CD4-positive, alpha-beta T cell (primary cell): Measurements from ENCODE around the gene AGAP1. TPM values are rescaled to one million over a fixed set of nuclear protein-coding genes. Genes with fewer than 3 reads are reported as not detected.

Experiments used
- ATAC-seq: fragments of 200-7000 bp; cut with Tn5 transposase; one replicate; pipeline ENCODE4 v1.10.0; 2022; ENCODE audit warnings: mild to moderate bottlenecking; ENCODE audit not compliant: poor library complexity
- CTCF ChIA-PET: fragments of 350-600 bp; sonication (Branson Sonifier 250); formaldehyde crosslinking; loops from one replicate; lab custom pipeline; 2021; ENCODE audit warnings: antibody characterized with exemption, inconsistent platforms; lab: Charles Lee
- POLR2A ChIA-PET: fragments of 350-600 bp; sonication (Branson Sonifier 250); formaldehyde crosslinking; loops from one replicate; lab custom pipeline; 2021; ENCODE audit warnings: antibody characterized with exemption, inconsistent platforms; lab: Charles Lee
- DNase-seq, 14 experiments: peaks; one replicate each; pipeline ENCODE4 v3.0.0-alpha.2; 2013 to 2020; ENCODE audit warnings: mixed read lengths in 2 of 14
- H3K27ac ChIP-seq, 2 donors: one replicate each; pipeline versions ENCODE4 v1.5.1 to v1.7.0; 2013; ENCODE audit warnings: low read length in 2 of 2, low read depth in 1 of 2, mild to moderate bottlenecking in 1 of 2
- H3K27me3 ChIP-seq, 2 experiments: 1 replicate in 1 of 2; 2 replicates in 1 of 2; pipeline versions ENCODE4 v1.6.1 to v1.7.0; 2013; ENCODE audit warnings: low read length in 2 of 2, control low read depth in 1 of 2, mild to moderate bottlenecking in 1 of 2, moderate library complexity in 1 of 2; ENCODE audit not compliant: insufficient read depth in 2 of 2, control insufficient read depth in 1 of 2
- H3K36me3 ChIP-seq: one replicate; pipeline ENCODE4 v1.6.1; 2013; ENCODE audit warnings: low read length, control low read depth; ENCODE audit not compliant: insufficient read depth
- H3K4me1 ChIP-seq: one replicate; pipeline ENCODE4 v1.6.1; 2013; ENCODE audit warnings: low read length, control low read depth; ENCODE audit not compliant: insufficient read depth
- H3K4me3 ChIP-seq: one replicate; pipeline ENCODE4 v1.5.1; 2013; ENCODE audit warnings: mild to moderate bottlenecking, low read length, moderate library complexity
- H3K9me3 ChIP-seq, 2 experiments: 1 replicate in 1 of 2; 2 replicates in 1 of 2; pipeline versions ENCODE4 v1.6.1 to v1.7.0; 2013; ENCODE audit warnings: low read length in 2 of 2, mild to moderate bottlenecking in 2 of 2, control low read depth in 1 of 2, moderate library complexity in 1 of 2; ENCODE audit not compliant: control insufficient read depth in 1 of 2, insufficient read depth in 1 of 2
- H3K27ac Mint-ChIP-seq: one replicate; pipeline ENCODE4 v1.8.0; 2020; ENCODE audit warnings: mixed read lengths
- H3K27me3 Mint-ChIP-seq: one replicate; pipeline ENCODE4 v1.8.0; 2021; ENCODE audit warnings: mixed read lengths
- H3K36me3 Mint-ChIP-seq: one replicate; pipeline ENCODE4 v1.8.0; 2021; ENCODE audit warnings: low read depth, mixed read lengths
- H3K4me1 Mint-ChIP-seq: one replicate; pipeline ENCODE4 v1.8.0; 2021; ENCODE audit warnings: low read depth, mixed read lengths
- H3K4me3 Mint-ChIP-seq: one replicate; pipeline ENCODE4 v1.8.0; 2020; ENCODE audit warnings: mild to moderate bottlenecking, mixed read lengths
- H3K9me3 Mint-ChIP-seq: one replicate; pipeline ENCODE4 v1.8.0; 2020; ENCODE audit warnings: mixed read lengths
- intact Hi-C, 2 experiments: fragments of 100-400 bp; cut with DNase I in 1 of 2; cut with micrococcal nuclease in 1 of 2; formaldehyde crosslinking; loops; one replicate each; pipeline versions ENCODE4 v1.15.1 to v1.9.0; 2023 to 2025; cut with DNase I, micrococcal nuclease
- total RNA-seq, 174 experiments: library from RNA in 2 of 174; stranded (reverse) in 2 of 174; gene quantifications; one replicate each; pipeline ENCODE4 v1.2.3 and lab custom pipeline; 2021 to 2026
- TF ChIP-seq, protein P1 (sequence below): fragments of 200-600 bp; IDR thresholded peaks from one replicate; pipeline ENCODE4 v1.8.0; 2022; ENCODE audit warnings: antibody characterized with exemption, mild to moderate bottlenecking

AGAP1 gene
- total RNA-seq, 2 experiments from 2014 or later: 2.6 to 3.1 TPM

DNA sequence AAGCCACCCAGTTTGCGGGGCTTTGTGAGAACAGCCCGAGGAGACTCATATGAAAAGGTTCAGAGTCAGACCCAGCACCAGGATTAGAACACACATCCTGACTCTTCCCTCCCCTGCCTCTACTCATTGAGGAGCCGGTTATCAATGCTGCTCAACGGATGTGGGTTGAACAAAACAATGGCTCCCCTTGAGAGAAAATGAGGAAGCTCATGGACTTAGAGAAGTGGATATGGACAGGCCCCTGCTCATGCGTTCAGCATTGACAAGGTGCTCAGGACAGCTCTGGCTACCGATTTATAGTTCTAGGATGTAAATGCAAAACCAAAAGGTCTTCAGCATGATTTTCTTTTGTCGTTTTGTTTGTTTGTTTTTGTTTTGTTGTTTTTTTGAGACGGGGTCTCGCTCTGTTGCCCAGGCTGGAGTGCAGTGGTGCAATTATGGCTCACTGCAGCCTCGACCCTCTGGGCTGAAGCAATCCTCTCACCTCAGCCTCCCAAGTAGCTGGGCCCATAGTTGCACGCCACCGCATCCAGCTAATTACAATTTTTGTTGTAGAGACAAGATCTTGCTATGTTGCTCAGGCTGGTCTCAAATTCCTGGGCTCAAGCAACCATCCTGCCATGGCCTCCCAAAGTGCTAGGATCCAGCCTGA is 32.0 kb upstream of the AGAP1 start:
- no peaks in the 10 kb centered on the region for H3K4me1 ChIP-seq
- Mint-ChIP-seq H3K36me3 (no peaks in the 10 kb centered on the region), H3K27me3 (peaks cover 37% of the 10 kb centered on the region), H3K9me3 (no peaks in the 10 kb centered on the region), H3K27ac (no peak overlapping the region), H3K4me1 (no peaks in the 10 kb centered on the region), H3K4me3 (no peak overlapping the region)
- ChIA-PET CTCF (no interaction called here), POLR2A (no interaction called here)
- DNase-seq (no peak), ATAC-seq (no peak)
- TF ChIP-seq, protein P1, sequence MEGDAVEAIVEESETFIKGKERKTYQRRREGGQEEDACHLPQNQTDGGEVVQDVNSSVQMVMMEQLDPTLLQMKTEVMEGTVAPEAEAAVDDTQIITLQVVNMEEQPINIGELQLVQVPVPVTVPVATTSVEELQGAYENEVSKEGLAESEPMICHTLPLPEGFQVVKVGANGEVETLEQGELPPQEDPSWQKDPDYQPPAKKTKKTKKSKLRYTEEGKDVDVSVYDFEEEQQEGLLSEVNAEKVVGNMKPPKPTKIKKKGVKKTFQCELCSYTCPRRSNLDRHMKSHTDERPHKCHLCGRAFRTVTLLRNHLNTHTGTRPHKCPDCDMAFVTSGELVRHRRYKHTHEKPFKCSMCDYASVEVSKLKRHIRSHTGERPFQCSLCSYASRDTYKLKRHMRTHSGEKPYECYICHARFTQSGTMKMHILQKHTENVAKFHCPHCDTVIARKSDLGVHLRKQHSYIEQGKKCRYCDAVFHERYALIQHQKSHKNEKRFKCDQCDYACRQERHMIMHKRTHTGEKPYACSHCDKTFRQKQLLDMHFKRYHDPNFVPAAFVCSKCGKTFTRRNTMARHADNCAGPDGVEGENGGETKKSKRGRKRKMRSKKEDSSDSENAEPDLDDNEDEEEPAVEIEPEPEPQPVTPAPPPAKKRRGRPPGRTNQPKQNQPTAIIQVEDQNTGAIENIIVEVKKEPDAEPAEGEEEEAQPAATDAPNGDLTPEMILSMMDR: no peak
- no peaks in the 10 kb centered on the region for H3K36me3 ChIP-seq
- intact Hi-C loops: no loop called here
- H3K9me3 ChIP-seq: peaks cover 0 to 4% of the 10 kb centered on the region in 2 experiments
- H3K4me3 ChIP-seq: no peak overlapping the region
- peaks cover 0 to 16% of the 10 kb centered on the region in 2 experiments for H3K27me3 ChIP-seq
- no peak overlapping the region for H3K27ac ChIP-seq

DNA sequence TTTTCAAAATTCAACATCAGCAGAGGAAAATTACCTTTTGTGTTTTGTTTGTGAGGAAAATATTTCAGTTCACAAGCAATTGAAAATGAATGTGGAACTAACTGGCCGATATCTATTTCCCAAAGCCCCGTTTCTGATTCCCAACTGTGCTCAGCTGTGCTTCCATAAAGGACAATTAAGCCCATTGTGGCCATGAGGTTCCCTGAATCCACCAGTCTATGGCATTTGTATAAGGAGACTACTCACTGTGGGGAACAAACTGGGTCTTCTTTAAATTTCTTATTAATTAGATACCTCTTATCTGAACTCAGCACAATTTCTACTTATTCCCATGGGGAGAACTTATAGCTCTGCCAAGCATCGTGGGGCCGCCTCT is 31.4 kb upstream of the AGAP1 start:
- intact Hi-C loops: no loop called here
- Histone ChIP-seq H3K27me3 (peaks cover 0 to 16% of the 10 kb centered on the region in 2 experiments), H3K36me3 (no peaks in the 10 kb centered on the region), H3K9me3 (peaks cover 0 to 4% of the 10 kb centered on the region in 2 experiments), H3K4me3 (no peak overlapping the region), H3K27ac (no peak overlapping the region), H3K4me1 (no peaks in the 10 kb centered on the region)
- Mint-ChIP-seq H3K4me1 (no peaks in the 10 kb centered on the region), H3K27me3 (peaks cover 36% of the 10 kb centered on the region), H3K9me3 (no peaks in the 10 kb centered on the region), H3K4me3 (no peak overlapping the region), H3K36me3 (no peaks in the 10 kb centered on the region), H3K27ac (no peak overlapping the region)
- DNase-seq (no peak), ATAC-seq (no peak)
- CTCF ChIA-PET: no interaction called here
- TF ChIP-seq, protein P1: no peak
- POLR2A ChIA-PET: no interaction called here

DNA sequence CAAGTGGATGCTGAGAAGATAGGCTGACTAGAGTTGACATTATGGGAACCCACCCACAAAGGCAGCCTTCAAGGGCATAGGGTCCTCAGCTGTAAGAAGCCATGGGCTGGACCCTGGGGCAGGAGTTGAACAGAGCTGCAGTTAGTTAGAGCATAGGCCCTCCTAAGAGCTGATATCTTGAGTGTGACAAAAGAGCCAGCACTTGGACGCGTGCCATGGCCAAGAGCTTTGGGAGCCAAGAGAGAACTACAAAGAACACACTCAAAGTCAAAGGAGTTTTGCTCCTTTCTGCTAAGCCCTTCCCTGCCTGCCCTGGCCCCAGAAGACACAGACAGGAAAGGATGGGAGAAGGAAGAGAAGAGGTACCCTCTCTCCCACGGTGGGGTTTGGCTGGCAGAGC is 29.9 kb upstream of the AGAP1 start:
- peaks cover 0 to 16% of the 10 kb centered on the region in 2 experiments for H3K27me3 ChIP-seq
- H3K4me3 Mint-ChIP-seq: no peak overlapping the region
- H3K36me3 Mint-ChIP-seq: no peaks in the 10 kb centered on the region
- CTCF ChIA-PET: no interaction called here
- peaks cover 36% of the 10 kb centered on the region for H3K27me3 Mint-ChIP-seq
- POLR2A ChIA-PET: no interaction called here
- H3K27ac ChIP-seq: no peak overlapping the region
- no peaks in the 10 kb centered on the region for H3K4me1 ChIP-seq
- DNase-seq (no peak), ATAC-seq (no peak)
- no peaks in the 10 kb centered on the region for H3K4me1 Mint-ChIP-seq
- H3K36me3 ChIP-seq: no peaks in the 10 kb centered on the region
- H3K27ac Mint-ChIP-seq: no peak overlapping the region
- H3K4me3 ChIP-seq: no peak overlapping the region
- intact Hi-C loops: no loop called here
- H3K9me3 Mint-ChIP-seq: no peaks in the 10 kb centered on the region
- H3K9me3 ChIP-seq: peaks cover 0 to 4% of the 10 kb centered on the region in 2 experiments
- TF ChIP-seq, protein P1: no peak
